ENCODE results near the gene CLIP3. TPM values are rescaled to one million over a fixed set of nuclear protein-coding genes. Genes with fewer than 3 reads are reported as not detected.

The CLIP3 gene
- total and polyA plus RNA-seq, 9 of the 15 experiments (the other 6 are each of a cell fraction or from before 2014, with no cell fraction given), result 0.01 to 0.50 (median 0.15) TPM; not detected in 1

DNA sequence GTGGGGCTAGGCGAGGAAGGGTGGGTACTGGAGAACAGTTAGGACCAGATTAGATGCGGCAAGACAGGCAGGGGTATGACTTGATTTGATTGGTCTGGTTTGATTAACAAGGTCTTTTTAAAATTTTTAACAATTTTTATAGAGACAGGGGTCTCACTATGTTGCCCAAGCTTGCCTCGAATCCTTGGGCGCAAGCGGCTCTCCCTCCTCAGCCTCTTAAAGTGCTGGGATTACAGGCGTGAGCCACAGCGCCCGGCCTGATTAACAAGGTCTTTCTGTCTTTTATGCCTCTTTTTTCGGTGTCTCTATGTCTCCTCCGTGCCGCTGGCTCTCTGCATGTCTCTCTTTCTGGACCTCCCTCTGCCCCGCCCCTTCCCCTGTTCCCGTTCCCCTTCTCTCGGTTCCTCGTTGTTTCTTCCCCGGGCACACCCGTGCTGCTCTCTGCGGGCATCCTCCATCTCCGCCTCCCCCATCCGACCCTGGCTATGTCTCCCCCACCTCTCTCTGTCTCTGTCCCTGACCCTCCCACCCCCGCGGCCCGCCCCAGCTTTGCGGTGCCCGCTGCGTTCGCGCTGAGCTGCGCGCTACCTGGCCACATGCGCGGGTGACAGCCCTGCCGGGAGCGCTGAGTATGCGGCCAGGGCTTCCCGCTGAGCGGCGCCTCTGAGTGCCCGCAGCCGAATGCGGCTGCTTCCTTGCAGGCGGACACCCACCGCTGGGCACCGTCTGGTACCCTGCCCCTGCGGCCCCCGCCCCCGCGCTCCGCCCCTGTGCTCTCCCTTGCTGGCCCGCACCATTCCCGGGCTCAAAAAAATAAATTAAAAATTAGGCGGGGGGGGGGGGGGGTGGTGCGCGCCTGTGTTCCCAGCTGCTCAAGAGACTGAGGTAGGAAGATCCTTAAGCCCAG is 45.8 kb downstream of the CLIP3 start (continued):
- TF ChIP-seq, protein P1, sequence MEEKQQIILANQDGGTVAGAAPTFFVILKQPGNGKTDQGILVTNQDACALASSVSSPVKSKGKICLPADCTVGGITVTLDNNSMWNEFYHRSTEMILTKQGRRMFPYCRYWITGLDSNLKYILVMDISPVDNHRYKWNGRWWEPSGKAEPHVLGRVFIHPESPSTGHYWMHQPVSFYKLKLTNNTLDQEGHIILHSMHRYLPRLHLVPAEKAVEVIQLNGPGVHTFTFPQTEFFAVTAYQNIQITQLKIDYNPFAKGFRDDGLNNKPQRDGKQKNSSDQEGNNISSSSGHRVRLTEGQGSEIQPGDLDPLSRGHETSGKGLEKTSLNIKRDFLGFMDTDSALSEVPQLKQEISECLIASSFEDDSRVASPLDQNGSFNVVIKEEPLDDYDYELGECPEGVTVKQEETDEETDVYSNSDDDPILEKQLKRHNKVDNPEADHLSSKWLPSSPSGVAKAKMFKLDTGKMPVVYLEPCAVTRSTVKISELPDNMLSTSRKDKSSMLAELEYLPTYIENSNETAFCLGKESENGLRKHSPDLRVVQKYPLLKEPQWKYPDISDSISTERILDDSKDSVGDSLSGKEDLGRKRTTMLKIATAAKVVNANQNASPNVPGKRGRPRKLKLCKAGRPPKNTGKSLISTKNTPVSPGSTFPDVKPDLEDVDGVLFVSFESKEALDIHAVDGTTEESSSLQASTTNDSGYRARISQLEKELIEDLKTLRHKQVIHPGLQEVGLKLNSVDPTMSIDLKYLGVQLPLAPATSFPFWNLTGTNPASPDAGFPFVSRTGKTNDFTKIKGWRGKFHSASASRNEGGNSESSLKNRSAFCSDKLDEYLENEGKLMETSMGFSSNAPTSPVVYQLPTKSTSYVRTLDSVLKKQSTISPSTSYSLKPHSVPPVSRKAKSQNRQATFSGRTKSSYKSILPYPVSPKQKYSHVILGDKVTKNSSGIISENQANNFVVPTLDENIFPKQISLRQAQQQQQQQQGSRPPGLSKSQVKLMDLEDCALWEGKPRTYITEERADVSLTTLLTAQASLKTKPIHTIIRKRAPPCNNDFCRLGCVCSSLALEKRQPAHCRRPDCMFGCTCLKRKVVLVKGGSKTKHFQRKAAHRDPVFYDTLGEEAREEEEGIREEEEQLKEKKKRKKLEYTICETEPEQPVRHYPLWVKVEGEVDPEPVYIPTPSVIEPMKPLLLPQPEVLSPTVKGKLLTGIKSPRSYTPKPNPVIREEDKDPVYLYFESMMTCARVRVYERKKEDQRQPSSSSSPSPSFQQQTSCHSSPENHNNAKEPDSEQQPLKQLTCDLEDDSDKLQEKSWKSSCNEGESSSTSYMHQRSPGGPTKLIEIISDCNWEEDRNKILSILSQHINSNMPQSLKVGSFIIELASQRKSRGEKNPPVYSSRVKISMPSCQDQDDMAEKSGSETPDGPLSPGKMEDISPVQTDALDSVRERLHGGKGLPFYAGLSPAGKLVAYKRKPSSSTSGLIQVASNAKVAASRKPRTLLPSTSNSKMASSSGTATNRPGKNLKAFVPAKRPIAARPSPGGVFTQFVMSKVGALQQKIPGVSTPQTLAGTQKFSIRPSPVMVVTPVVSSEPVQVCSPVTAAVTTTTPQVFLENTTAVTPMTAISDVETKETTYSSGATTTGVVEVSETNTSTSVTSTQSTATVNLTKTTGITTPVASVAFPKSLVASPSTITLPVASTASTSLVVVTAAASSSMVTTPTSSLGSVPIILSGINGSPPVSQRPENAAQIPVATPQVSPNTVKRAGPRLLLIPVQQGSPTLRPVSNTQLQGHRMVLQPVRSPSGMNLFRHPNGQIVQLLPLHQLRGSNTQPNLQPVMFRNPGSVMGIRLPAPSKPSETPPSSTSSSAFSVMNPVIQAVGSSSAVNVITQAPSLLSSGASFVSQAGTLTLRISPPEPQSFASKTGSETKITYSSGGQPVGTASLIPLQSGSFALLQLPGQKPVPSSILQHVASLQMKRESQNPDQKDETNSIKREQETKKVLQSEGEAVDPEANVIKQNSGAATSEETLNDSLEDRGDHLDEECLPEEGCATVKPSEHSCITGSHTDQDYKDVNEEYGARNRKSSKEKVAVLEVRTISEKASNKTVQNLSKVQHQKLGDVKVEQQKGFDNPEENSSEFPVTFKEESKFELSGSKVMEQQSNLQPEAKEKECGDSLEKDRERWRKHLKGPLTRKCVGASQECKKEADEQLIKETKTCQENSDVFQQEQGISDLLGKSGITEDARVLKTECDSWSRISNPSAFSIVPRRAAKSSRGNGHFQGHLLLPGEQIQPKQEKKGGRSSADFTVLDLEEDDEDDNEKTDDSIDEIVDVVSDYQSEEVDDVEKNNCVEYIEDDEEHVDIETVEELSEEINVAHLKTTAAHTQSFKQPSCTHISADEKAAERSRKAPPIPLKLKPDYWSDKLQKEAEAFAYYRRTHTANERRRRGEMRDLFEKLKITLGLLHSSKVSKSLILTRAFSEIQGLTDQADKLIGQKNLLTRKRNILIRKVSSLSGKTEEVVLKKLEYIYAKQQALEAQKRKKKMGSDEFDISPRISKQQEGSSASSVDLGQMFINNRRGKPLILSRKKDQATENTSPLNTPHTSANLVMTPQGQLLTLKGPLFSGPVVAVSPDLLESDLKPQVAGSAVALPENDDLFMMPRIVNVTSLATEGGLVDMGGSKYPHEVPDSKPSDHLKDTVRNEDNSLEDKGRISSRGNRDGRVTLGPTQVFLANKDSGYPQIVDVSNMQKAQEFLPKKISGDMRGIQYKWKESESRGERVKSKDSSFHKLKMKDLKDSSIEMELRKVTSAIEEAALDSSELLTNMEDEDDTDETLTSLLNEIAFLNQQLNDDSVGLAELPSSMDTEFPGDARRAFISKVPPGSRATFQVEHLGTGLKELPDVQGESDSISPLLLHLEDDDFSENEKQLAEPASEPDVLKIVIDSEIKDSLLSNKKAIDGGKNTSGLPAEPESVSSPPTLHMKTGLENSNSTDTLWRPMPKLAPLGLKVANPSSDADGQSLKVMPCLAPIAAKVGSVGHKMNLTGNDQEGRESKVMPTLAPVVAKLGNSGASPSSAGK (IDR thresholded peaks at IDR 0.05), result no peak
- TF ChIP-seq HDAC1 (IDR thresholded peaks at IDR 0.05) (0 out of 4 replicates have a peak, but pooled peaks of 1 of the 2 experiments have one; percentile 21), PHF21A (IDR thresholded peaks at IDR 0.05; ENCODE audit: borderline replicate concordance, low read depth) (no peak), ZKSCAN8 (CRISPR knock-in tag; IDR thresholded peaks at IDR 0.05) (no peak), EGR1 (conservative IDR thresholded peaks at IDR 0.05) (peak; percentile 16; the same call in 1 of the 2 replicates), CBFB (CRISPR knock-in tag; IDR thresholded peaks at IDR 0.05) (no peak), ZC3H11A (IDR thresholded peaks at IDR 0.05; ENCODE audit: low read depth, low read length) (no peak)
- TF ChIP-seq, protein P2, sequence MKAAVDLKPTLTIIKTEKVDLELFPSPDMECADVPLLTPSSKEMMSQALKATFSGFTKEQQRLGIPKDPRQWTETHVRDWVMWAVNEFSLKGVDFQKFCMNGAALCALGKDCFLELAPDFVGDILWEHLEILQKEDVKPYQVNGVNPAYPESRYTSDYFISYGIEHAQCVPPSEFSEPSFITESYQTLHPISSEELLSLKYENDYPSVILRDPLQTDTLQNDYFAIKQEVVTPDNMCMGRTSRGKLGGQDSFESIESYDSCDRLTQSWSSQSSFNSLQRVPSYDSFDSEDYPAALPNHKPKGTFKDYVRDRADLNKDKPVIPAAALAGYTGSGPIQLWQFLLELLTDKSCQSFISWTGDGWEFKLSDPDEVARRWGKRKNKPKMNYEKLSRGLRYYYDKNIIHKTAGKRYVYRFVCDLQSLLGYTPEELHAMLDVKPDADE (conservative IDR thresholded peaks at IDR 0.05; ENCODE audit: control insufficient read depth, low read depth, low read length), result no peak
- TF ChIP-seq, protein P3, sequence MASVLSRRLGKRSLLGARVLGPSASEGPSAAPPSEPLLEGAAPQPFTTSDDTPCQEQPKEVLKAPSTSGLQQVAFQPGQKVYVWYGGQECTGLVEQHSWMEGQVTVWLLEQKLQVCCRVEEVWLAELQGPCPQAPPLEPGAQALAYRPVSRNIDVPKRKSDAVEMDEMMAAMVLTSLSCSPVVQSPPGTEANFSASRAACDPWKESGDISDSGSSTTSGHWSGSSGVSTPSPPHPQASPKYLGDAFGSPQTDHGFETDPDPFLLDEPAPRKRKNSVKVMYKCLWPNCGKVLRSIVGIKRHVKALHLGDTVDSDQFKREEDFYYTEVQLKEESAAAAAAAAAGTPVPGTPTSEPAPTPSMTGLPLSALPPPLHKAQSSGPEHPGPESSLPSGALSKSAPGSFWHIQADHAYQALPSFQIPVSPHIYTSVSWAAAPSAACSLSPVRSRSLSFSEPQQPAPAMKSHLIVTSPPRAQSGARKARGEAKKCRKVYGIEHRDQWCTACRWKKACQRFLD (CRISPR knock-in tag; IDR thresholded peaks at IDR 0.05), result no peak
- TF ChIP-seq, protein P4, sequence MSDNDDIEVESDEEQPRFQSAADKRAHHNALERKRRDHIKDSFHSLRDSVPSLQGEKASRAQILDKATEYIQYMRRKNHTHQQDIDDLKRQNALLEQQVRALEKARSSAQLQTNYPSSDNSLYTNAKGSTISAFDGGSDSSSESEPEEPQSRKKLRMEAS (CRISPR knock-in tag; IDR thresholded peaks at IDR 0.05), result no peak

All from K562 (cell line).